ENCODE measurements around the gene MVP. TPM values are rescaled to one million over a fixed set of nuclear protein-coding genes. Genes with fewer than 3 reads are reported as not detected.
A peak's percentile ranks its signal among the peaks of the same experiment; 100 is the strongest.

The MVP gene
- total RNA-seq, 1 experiment from 2014 or later, result 27.3 TPM

DNA sequence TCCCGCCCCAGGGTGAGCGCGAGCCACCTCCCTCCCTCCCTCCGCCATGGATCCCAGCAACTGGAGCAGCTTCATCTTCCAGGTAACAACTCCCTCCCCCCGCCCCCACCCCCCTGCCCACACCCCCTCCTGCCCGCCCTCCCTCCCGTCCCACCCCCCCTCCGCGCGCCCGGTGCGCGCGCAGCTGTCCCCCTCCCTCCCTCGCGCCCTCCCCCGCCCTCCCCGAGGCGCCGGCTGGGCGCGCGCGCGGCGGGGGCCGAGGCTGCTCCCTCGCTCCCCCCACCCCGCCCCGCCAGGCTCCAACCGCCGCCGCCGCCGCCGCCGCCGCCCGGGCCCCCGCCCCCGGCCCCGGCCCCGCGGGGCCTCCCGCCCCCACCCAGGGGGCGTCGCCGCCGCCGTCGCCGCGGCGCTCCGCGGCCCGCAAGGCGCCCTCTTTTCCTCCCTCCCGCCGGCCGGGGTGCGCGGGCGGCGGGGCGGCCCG lies 14.1 kb upstream of the MVP start, which contains the start of gene MAZ:
MAZ (plus strand) TSS at position 431 of the 481 bp plus-strand sequence. CDS start 173 bp downstream, outside the sequence.
- POLR2A ChIA-PET (ENCODE audit: unreplicated experiment), result interaction anchor here (0.5 to 0.6 kb wide), 3 partner anchors 10 to 111 kb away, joined by 3 to 7 read pairs (median 4); no protein-coding TSS in a partner anchor
- H3F3A ChIP-seq (ENCODE audit: low read length, unreplicated experiment), result no peaks in the 10 kb centered on the region
- H3K27me3 ChIP-seq (ENCODE audit: low read length), result no peaks in the 10 kb centered on the region
- DNase-seq, result no peak
- peaks cover 5% of the 10 kb centered on the region; the same call in 1 of the 2 replicates for H3K36me3 ChIP-seq (ENCODE audit: low read depth, low read length)
- H3K27ac ChIP-seq (ENCODE audit: low read length), result peak within 1 kb of the TSS; percentile 75
- CTCF ChIA-PET, result interaction anchor here (1.0 kb wide), 1 partner anchor 106 kb away, joined by 7 read pairs; no protein-coding TSS in a partner anchor
- H3K4me3 ChIP-seq (ENCODE audit: low read length), result peak within 1 kb of the TSS; percentile 83
- H3K4me1 ChIP-seq (ENCODE audit: insufficient read depth, low read length), result peaks cover 34% of the 10 kb centered on the region
- peaks cover 35% of the 10 kb centered on the region for H3K79me2 ChIP-seq (ENCODE audit: low read length)
- 0 out of 2 replicates have a peak, but pooled peaks cover 6% of the 10 kb centered on the region for H4K20me1 ChIP-seq (ENCODE audit: low read length)
- H3K9me2 ChIP-seq (replicated peaks; ENCODE audit: low read length), result no peaks in the 10 kb centered on the region
- peak; percentile 7 for ATAC-seq
- H3K9me3 ChIP-seq (ENCODE audit: low read length), result no peaks in the 10 kb centered on the region
- H2AFZ ChIP-seq (ENCODE audit: low read length), result peak within 1 kb of the TSS; percentile 61
- H3K4me2 ChIP-seq (ENCODE audit: low read length), result peak within 1 kb of the TSS; percentile 97
- intact Hi-C loops (cut with micrococcal nuclease), result loop anchor here (5.0 kb wide), 1 partner anchor 104 kb away; no protein-coding TSS in a partner anchor
- no peak for TF ChIP-seq EZH2phosphoT487 (IDR thresholded peaks at IDR 0.05; ENCODE audit: borderline replicate concordance, low read length)
- no peak for TF ChIP-seq EZH2 (IDR thresholded peaks at IDR 0.05; ENCODE audit: low read length, unreplicated experiment)
- TF ChIP-seq, protein P1, sequence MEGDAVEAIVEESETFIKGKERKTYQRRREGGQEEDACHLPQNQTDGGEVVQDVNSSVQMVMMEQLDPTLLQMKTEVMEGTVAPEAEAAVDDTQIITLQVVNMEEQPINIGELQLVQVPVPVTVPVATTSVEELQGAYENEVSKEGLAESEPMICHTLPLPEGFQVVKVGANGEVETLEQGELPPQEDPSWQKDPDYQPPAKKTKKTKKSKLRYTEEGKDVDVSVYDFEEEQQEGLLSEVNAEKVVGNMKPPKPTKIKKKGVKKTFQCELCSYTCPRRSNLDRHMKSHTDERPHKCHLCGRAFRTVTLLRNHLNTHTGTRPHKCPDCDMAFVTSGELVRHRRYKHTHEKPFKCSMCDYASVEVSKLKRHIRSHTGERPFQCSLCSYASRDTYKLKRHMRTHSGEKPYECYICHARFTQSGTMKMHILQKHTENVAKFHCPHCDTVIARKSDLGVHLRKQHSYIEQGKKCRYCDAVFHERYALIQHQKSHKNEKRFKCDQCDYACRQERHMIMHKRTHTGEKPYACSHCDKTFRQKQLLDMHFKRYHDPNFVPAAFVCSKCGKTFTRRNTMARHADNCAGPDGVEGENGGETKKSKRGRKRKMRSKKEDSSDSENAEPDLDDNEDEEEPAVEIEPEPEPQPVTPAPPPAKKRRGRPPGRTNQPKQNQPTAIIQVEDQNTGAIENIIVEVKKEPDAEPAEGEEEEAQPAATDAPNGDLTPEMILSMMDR (conservative IDR thresholded peaks at IDR 0.05; ENCODE audit: low read depth, low read length), result no peak
- H3K9ac ChIP-seq (ENCODE audit: low read length), result peak within 1 kb of the TSS; percentile 83
- no TSS peak for BruUV-seq (replicated peaks)

DNA sequence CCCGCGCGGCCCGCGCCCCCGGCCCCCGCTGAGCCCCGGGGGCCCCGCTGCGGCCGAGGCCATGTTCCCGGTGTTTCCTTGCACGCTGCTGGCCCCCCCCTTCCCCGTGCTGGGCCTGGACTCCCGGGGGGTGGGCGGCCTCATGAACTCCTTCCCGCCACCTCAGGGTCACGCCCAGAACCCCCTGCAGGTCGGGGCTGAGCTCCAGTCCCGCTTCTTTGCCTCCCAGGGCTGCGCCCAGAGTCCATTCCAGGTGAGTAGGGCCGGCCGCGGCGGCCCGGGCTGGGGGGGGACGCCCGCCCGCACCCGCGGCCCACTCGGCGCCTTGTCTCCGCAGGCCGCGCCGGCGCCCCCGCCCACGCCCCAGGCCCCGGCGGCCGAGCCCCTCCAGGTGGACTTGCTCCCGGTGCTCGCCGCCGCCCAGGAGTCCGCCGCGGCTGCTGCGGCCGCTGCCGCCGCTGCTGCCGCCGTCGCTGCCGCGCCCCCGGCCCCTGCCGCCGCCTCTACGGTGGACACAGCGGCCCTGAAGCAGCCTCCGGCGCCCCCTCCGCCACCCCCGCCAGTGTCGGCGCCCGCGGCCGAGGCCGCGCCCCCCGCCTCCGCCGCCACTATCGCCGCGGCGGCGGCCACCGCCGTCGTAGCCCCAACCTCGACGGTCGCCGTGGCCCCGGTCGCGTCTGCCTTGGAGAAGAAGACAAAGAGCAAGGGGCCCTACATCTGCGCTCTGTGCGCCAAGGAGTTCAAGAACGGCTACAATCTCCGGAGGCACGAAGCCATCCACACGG lies 13.4 kb upstream of the MVP start:
- H3K4me3 ChIP-seq (ENCODE audit: low read length), result peak overlapping the region; percentile 83
- H2AFZ ChIP-seq (ENCODE audit: low read length), result peak overlapping the region; percentile 61; the same call in 1 of the 2 replicates
- POLR2A ChIA-PET (ENCODE audit: unreplicated experiment), result interaction anchor here (0.6 kb wide), 2 partner anchors 18 to 110 kb away, joined by 3 to 7 read pairs; no protein-coding TSS in a partner anchor
- CTCF ChIA-PET, result interaction anchor here (0.6 to 1.2 kb wide), 3 partner anchors 9 to 107 kb away, joined by 3 to 9 read pairs (median 7); partner anchors contain the start of gene PAGR1
- BruUV-seq (replicated peaks), result no TSS peak
- peak; percentile 50 for DNase-seq
- no peaks in the 10 kb centered on the region for H3F3A ChIP-seq (ENCODE audit: low read length, unreplicated experiment)
- peak overlapping the region; percentile 83 for H3K9ac ChIP-seq (ENCODE audit: low read length)
- TF ChIP-seq, protein P1 (conservative IDR thresholded peaks at IDR 0.05; ENCODE audit: low read depth, low read length), result no peak
- no peak for TF ChIP-seq EZH2 (IDR thresholded peaks at IDR 0.05; ENCODE audit: low read length, unreplicated experiment)
- no peak for TF ChIP-seq EZH2phosphoT487 (IDR thresholded peaks at IDR 0.05; ENCODE audit: borderline replicate concordance, low read length)
- H3K9me3 ChIP-seq (ENCODE audit: low read length), result no peaks in the 10 kb centered on the region
- H3K27ac ChIP-seq (ENCODE audit: low read length), result peak overlapping the region; percentile 73
- H3K4me2 ChIP-seq (ENCODE audit: low read length), result peak overlapping the region; percentile 97
- peaks cover 35% of the 10 kb centered on the region for H3K79me2 ChIP-seq (ENCODE audit: low read length)
- H4K20me1 ChIP-seq (ENCODE audit: low read length), result 0 out of 2 replicates have a peak, but pooled peaks cover 6% of the 10 kb centered on the region
- intact Hi-C loops (cut with micrococcal nuclease), result loop anchor here (5.0 kb wide), 1 partner anchor 105 kb away; no protein-coding TSS in a partner anchor
- no peaks in the 10 kb centered on the region for H3K9me2 ChIP-seq (replicated peaks; ENCODE audit: low read length)
- no peaks in the 10 kb centered on the region for H3K27me3 ChIP-seq (ENCODE audit: low read length)
- H3K4me1 ChIP-seq (ENCODE audit: insufficient read depth, low read length), result peaks cover 39% of the 10 kb centered on the region
- no peaks in the 10 kb centered on the region; the same call in 1 of the 2 replicates for H3K36me3 ChIP-seq (ENCODE audit: low read depth, low read length)
- ATAC-seq, result no peak
